Panc1 (cell line): ENCODE data around the gene BRD3OS. TPM values are rescaled to one million over a fixed set of nuclear protein-coding genes. Genes with fewer than 3 reads are reported as not detected.
A peak's percentile ranks its signal among the peaks of the same experiment; 100 is the strongest.

Experiments
- ATAC-seq: fragments of 200-7000 bp; cut with Tn5 transposase; 2 replicates; pipeline ENCODE4 v1.9.1; 2020; ENCODE audit warnings: mild to moderate bottlenecking, moderate library complexity
- BruUV-seq: library from RNA; stranded (reverse); fragments of 400-500 nt; replicated peaks from 2 replicates; lab custom pipeline; 2021; lab: Mats Ljungman, UMichigan
- CTCF ChIA-PET: fragments of 300-600 bp; sonication (Branson Sonifier 250); formaldehyde crosslinking; loops from one replicate; lab custom pipeline; 2022; ENCODE audit warnings: antibody characterized with exemption; lab: Charles Lee
- POLR2A ChIA-PET: fragments of 300-600 bp; sonication (Branson Sonifier 250); formaldehyde crosslinking; loops from one replicate; lab custom pipeline; 2022; ENCODE audit warnings: antibody characterized with exemption; lab: Charles Lee
- DNase-seq: peaks from one replicate; pipeline ENCODE4 v3.0.0-alpha.2; 2010; ENCODE audit warnings: low read depth, low spot score
- H3K27ac ChIP-seq: 2 replicates; pipeline ENCODE4 v1.5.1; 2011; ENCODE audit warnings: mild to moderate bottlenecking, low read length, inconsistent platforms
- H3K27me3 ChIP-seq: fragments of 200-500 bp; sonication (Bioruptor generic); 2 replicates; pipeline ENCODE4 v1.6.0; 2014; ENCODE audit warnings: low read length, inconsistent platforms; ENCODE audit not compliant: control insufficient read depth, insufficient read depth
- H3K36me3 ChIP-seq: fragments of 200-500 bp; sonication (Bioruptor generic); 2 replicates; pipeline ENCODE4 v1.5.1; 2014; ENCODE audit warnings: inconsistent platforms, mild to moderate bottlenecking, low read length, moderate library complexity; ENCODE audit not compliant: control insufficient read depth, insufficient read depth
- H3K4me1 ChIP-seq: 2 replicates; pipeline ENCODE4 v1.5.1; 2011; ENCODE audit warnings: inconsistent platforms, mild to moderate bottlenecking, low read length, moderate library complexity; ENCODE audit not compliant: control insufficient read depth, insufficient read depth
- H3K4me3 ChIP-seq, 2 experiments: 2 replicates each; pipeline ENCODE4 v1.5.1; 2011 to 2012; ENCODE audit warnings: low read depth in 2 of 2, low read length in 2 of 2, mild to moderate bottlenecking in 2 of 2, inconsistent platforms in 1 of 2, moderate library complexity in 1 of 2
- H3K9me3 ChIP-seq: fragments of 200-500 bp; sonication (Bioruptor generic); 2 replicates; pipeline ENCODE4 v1.5.1; 2014; ENCODE audit warnings: low read depth, mild to moderate bottlenecking, inconsistent platforms, low read length, moderate library complexity; ENCODE audit not compliant: control insufficient read depth, insufficient read depth
- POLR2AphosphoS5 ChIP-seq: IDR thresholded peaks from 2 replicates; pipeline ENCODE4 v1.6.1; 2012; ENCODE audit warnings: mild to moderate bottlenecking, low read depth, low read length, moderate library complexity
- SIN3A ChIP-seq: IDR thresholded peaks from 2 replicates; pipeline ENCODE4 v1.6.1; 2012; ENCODE audit warnings: low read depth, mild to moderate bottlenecking, low read length, moderate library complexity, borderline replicate concordance; ENCODE audit not compliant: insufficient read depth
- TCF7L2 ChIP-seq: IDR thresholded peaks from 2 replicates; pipeline ENCODE4 v1.6.1; 2011; ENCODE audit warnings: mild to moderate bottlenecking, low read depth, low read length, inconsistent platforms
- in situ Hi-C: cut with HindIII; loops from 2 replicates; pipeline ENCODE4 v1.10.0; 2016; ENCODE audit warnings: low sequenced_read_pairs, low pct_unique_long_range_greater_than_20kb
- intact Hi-C: fragments of 100-400 bp; cut with micrococcal nuclease; formaldehyde crosslinking; loops from one replicate; pipeline ENCODE4 v1.10.0; 2022; ENCODE audit not compliant: unreplicated experiment
- total RNA-seq: library from RNA; stranded (reverse); gene quantifications from one replicate; pipeline ENCODE4 v1.2.1, GENCODE V29; 2021; ENCODE audit not compliant: unreplicated experiment
- TF ChIP-seq, protein P1 (sequence below): fragments of 450-650 bp; IDR thresholded peaks from 2 replicates; pipeline ENCODE4 v1.5.1; 2017; ENCODE audit warnings: mild to moderate bottlenecking
- TF ChIP-seq, protein P2 (sequence below), 2 experiments: IDR thresholded peaks; 2 replicates each; pipeline ENCODE4 v1.6.1; 2011 to 2012; ENCODE audit warnings: low read depth in 2 of 2, control low read depth in 1 of 2, low read length in 1 of 2, mild to moderate bottlenecking in 1 of 2, moderate library complexity in 1 of 2; ENCODE audit not compliant: insufficient read depth in 1 of 2

BRD3OS gene
- total RNA-seq, 1 experiment from 2014 or later = 22.1 TPM

DNA sequence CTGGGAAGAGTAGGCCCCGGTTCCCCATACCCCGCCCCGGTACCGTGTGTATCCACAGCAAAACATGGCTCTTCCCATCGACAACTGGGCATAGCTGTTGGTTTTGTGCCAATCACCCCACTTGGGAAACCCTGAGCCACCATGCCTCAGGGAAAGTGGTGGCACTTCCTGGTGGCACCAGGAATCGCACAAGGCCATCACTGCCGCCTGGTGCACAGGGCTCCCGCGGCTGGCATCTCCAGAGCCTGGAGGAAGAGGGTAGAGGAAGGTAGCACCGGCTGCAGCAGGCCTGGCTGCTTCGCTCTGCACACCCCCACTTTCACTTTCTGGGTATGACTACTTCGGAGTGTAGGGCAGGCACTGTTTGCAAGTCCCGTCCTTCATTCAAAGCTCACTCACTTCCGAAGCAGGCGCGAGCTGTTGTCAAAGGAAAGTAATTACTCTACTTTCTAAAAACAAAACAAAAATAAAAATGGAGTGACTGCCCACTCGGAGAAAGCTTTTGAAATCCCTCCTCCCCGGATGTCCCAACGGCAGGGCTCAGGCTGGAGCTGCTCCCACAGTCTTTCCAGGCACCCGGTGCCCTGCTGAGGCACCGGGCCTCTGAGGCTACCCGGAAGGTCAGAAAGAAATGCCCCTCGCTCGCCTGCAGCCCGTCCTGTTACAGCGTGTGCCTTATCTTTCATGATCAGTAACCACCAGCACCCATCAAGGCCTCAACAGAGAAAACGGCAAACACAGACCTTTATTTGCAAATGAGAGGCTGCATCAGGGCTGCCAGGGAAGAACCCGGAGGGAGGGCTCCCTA, 40.5 kb downstream of the BRD3OS start:
- BruUV-seq = TSS peak; percentile 89
- POLR2A ChIA-PET = no interaction called here
- no peak for ATAC-seq

DNA sequence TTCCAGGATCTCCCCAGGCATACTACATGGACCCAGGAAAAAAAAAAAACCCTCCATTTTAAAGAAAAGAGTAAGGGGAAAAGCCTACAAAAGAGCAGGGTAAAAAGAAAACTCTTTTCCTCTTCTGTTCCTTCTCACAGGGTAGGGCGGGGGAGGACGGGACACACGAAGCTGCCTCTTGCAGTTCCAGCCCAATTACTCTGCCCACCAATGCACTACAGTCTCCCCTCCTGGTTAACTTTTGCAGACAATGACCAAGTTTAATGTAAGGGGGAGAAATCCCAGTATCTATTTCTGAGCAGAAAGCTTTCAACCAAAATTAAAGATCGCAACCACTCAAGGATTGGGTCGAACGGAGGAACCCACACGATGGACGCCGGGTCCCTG, 41.2 kb downstream of the BRD3OS start:
- intact Hi-C loops (no loop called here), in situ Hi-C loops (no loop called here)
- CTCF ChIA-PET = interaction anchor here (0.6 kb wide), 1 partner anchor 1489 kb away, joined by 3 read pairs; no protein-coding TSS in a partner anchor
- POLR2A ChIA-PET = no interaction called here
- TF ChIP-seq, protein P1, sequence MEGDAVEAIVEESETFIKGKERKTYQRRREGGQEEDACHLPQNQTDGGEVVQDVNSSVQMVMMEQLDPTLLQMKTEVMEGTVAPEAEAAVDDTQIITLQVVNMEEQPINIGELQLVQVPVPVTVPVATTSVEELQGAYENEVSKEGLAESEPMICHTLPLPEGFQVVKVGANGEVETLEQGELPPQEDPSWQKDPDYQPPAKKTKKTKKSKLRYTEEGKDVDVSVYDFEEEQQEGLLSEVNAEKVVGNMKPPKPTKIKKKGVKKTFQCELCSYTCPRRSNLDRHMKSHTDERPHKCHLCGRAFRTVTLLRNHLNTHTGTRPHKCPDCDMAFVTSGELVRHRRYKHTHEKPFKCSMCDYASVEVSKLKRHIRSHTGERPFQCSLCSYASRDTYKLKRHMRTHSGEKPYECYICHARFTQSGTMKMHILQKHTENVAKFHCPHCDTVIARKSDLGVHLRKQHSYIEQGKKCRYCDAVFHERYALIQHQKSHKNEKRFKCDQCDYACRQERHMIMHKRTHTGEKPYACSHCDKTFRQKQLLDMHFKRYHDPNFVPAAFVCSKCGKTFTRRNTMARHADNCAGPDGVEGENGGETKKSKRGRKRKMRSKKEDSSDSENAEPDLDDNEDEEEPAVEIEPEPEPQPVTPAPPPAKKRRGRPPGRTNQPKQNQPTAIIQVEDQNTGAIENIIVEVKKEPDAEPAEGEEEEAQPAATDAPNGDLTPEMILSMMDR = no peak
- TF ChIP-seq TCF7L2 (no peak), SIN3A (no peak), POLR2AphosphoS5 (no peak)
- TF ChIP-seq, protein P2, sequence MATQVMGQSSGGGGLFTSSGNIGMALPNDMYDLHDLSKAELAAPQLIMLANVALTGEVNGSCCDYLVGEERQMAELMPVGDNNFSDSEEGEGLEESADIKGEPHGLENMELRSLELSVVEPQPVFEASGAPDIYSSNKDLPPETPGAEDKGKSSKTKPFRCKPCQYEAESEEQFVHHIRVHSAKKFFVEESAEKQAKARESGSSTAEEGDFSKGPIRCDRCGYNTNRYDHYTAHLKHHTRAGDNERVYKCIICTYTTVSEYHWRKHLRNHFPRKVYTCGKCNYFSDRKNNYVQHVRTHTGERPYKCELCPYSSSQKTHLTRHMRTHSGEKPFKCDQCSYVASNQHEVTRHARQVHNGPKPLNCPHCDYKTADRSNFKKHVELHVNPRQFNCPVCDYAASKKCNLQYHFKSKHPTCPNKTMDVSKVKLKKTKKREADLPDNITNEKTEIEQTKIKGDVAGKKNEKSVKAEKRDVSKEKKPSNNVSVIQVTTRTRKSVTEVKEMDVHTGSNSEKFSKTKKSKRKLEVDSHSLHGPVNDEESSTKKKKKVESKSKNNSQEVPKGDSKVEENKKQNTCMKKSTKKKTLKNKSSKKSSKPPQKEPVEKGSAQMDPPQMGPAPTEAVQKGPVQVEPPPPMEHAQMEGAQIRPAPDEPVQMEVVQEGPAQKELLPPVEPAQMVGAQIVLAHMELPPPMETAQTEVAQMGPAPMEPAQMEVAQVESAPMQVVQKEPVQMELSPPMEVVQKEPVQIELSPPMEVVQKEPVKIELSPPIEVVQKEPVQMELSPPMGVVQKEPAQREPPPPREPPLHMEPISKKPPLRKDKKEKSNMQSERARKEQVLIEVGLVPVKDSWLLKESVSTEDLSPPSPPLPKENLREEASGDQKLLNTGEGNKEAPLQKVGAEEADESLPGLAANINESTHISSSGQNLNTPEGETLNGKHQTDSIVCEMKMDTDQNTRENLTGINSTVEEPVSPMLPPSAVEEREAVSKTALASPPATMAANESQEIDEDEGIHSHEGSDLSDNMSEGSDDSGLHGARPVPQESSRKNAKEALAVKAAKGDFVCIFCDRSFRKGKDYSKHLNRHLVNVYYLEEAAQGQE (IDR thresholded peaks at IDR 0.05; ENCODE audit: insufficient read depth in 1 of 2, low read depth in 2 of 2, low read length in 1 of 2) = no peak
- peak overlapping the region; percentile 75 for H3K27ac ChIP-seq
- H3K4me3 ChIP-seq = peak overlapping the region; percentile 59 to 74
- DNase-seq (no peak), ATAC-seq (no peak)
- no peaks in the 10 kb centered on the region for H3K27me3 ChIP-seq
- no peaks in the 10 kb centered on the region; the same call in 1 of the 2 replicates for H3K36me3 ChIP-seq
- H3K9me3 ChIP-seq = no peaks in the 10 kb centered on the region
- H3K4me1 ChIP-seq = no peaks in the 10 kb centered on the region; the same call in 1 of the 2 replicates
- no TSS peak for BruUV-seq

More for the DNA sequence above, 40.5 kb downstream of the BRD3OS start:
- TF ChIP-seq, protein P1 = no peak
- TF ChIP-seq SIN3A (no peak), TCF7L2 (no peak), POLR2AphosphoS5 (no peak)
- TF ChIP-seq, protein P2 (IDR thresholded peaks at IDR 0.05; ENCODE audit: insufficient read depth in 1 of 2, low read depth in 2 of 2, low read length in 1 of 2) = no peak
- Histone ChIP-seq H3K4me1 (no peaks in the 10 kb centered on the region; the same call in 1 of the 2 replicates), H3K9me3 (no peaks in the 10 kb centered on the region), H3K36me3 (no peaks in the 10 kb centered on the region; the same call in 1 of the 2 replicates), H3K27me3 (no peaks in the 10 kb centered on the region), H3K4me3 (peak overlapping the region; percentile 59 to 74), H3K27ac (peak overlapping the region; percentile 75)
- CTCF ChIA-PET = interaction anchor here (0.6 kb wide), 2 partner anchors 41 to 1488 kb away, joined by 3 to 9 read pairs; no protein-coding TSS in a partner anchor
- intact Hi-C loops = no loop called here
- in situ Hi-C loops = no loop called here
- DNase-seq = no peak
